Stimulated activated CD8-positive, alpha-beta memory T cell treated with anti-CD3 and anti-CD28 coated beads, Interleukin-2, amount 100 ng/mL, for 48 hours (primary cell): ENCODE measurements around the gene ITPKA.

Experiments used
- DNase-seq, 2 donors: peaks; one replicate each; pipeline ENCODE4 v3.0.0-alpha.2; 2020; ENCODE audit warnings: low read depth in 2 of 2

The ITPKA gene

DNA sequence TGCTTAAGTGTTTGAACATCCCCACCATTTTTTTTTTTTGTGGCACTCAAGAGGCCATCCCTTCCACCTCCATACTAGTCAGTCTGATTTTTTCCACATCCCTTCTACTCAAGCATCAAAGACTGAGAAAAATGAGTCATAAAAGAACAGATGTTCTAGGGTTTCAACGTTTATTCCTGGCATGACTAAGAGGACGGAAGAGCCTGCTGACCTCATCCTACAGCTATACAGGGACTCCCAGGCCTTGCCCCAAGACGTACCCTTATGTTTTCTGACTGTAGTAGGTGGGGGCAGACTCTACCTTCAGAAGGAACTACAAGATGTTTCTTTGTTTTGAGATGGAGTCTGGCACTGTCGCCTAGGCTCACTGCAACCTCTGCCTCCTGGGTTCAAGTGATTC, 3.3 kb upstream of the ITPKA start:
- no peak for DNase-seq

- DNase-seq, result no peak
Measured at GRCh38 chr15:41491889-41492288, 1.8 kb upstream of the ITPKA start.

DNA sequence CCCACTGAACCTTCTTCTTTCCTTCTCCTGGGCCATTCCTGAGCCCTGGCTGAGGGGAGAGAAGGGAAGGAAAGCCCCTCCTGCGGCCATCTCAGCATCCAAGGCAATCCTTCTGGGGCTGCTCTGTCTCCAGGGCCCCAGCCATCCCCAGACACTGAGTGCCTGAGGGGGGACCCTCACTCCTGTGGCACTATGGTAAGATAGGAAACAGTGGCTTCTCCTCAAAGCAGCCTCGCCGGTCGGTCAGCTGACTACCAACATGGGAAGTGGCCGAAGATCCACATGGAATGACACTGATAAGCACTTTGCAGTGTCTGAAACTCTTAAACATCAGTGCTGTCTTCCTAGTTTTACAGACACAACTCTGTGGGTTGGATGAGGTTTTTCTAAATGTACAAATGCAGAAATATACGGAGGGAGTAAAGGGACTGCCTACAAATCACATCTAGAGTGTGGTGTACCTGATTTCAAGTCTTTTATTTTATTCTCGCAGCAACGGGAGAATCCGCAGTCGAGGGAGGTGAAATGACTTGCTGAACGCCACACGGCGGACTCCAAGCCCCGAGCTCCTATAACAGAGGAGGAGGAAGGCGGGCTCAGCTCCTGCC, 973 bp upstream of the ITPKA start:
- no peak for DNase-seq

- DNase-seq, result no peak
Measured at GRCh38 chr15:41493902-41494189, 172 bp downstream of the ITPKA start.

- no peak for DNase-seq
Measured at GRCh38 chr15:41494190-41494921, 682 bp downstream of the ITPKA start.

DNA sequence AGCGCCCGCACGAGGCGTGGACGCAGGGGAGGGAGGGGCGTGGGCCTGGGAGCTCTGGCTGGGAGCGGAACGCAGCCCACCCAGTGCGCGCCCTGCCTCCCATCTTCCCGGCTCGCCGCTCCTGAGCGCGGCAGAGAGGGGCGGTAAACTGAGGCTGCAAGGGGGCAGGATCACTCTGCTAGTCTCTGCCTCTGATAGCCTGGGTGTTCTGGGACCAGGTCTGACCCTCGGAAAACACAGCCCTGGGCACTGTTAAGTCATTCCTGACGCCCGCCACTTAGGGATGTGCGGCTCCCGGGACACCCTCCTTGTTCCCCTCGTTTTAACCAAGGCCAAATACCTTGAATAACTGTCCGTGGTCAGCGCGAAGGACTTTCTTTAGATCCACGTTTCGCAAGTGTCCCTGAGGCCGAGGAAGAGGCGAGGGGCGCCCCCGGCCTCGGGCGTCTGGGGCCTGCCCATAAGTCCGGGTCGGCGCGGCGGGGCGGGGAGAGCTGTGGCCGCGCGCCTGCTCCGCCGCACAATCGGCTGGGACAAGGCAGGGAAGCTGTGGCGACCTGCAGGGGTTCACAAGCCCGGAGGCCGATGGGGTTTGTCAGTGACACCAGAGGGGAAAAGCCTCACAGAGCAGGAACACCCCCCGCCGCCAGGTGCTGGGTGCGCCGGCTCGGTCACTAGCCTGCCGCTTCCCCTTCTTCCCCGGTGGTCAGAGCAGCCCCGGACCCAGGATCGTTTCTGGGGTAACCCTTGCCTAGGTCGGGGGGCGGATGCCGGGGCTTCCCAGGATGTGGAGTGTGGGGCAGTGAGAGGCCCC, 1.5 kb downstream of the ITPKA start:
- DNase-seq, result no peak

GRCh38 chr15:41495736-41496599, 2.3 kb downstream of the ITPKA start:
- no peak for DNase-seq

DNA sequence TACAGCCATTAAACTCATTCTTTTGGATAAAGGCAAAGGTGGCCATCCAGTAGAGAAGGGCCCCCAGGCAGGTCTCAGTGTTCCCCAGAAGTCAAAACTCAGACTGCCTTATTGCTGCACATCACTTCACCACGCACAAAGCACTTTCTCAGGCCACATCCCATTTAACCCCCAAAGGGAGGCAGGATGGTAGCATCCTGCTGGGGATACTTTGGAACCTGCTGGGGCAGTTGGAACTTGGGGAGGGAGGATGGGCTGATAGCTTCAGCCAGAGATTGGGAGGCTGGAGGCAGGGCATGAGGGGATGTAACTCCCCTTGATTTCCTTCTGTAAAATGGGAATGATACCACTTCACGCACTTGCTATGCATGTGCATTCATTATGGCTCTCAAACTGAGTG, 5.0 kb downstream of the ITPKA start:
- no peak for DNase-seq

- DNase-seq, result no peak
Measured at GRCh38 chr15:41499109-41499851, 5.6 kb downstream of the ITPKA start.

DNA sequence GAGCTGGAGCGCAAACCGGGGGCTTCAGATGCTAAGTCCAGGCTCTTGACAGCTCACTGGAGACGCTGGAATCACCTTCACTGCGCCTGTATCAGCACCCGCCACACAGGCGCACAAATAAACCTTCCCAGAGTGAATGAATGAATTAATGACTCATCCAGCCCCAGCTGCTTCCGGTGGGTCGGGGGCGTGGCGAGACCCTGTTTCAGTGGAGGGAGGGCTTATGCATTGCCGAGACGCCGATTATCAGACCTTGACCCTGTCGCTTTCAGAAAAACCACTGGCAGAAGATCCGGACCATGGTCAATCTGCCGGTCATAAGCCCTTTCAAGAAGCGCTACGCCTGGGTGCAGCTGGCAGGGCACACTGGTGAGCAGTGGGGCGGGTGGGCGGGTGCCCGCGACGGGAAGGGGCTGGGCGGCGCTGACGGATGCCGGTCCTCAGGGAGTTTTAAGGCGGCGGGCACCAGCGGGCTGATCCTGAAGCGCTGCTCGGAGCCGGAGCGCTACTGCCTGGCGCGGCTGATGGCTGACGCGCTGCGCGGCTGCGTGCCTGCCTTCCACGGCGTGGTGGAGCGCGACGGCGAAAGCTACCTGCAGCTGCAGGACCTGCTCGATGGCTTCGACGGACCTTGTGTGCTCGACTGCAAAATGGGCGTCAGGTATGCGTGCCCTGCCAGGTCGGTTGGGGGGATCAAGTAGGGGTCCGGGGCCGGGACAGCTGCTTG, 7.7 kb downstream of the ITPKA start:
- DNase-seq, result no peak

DNA sequence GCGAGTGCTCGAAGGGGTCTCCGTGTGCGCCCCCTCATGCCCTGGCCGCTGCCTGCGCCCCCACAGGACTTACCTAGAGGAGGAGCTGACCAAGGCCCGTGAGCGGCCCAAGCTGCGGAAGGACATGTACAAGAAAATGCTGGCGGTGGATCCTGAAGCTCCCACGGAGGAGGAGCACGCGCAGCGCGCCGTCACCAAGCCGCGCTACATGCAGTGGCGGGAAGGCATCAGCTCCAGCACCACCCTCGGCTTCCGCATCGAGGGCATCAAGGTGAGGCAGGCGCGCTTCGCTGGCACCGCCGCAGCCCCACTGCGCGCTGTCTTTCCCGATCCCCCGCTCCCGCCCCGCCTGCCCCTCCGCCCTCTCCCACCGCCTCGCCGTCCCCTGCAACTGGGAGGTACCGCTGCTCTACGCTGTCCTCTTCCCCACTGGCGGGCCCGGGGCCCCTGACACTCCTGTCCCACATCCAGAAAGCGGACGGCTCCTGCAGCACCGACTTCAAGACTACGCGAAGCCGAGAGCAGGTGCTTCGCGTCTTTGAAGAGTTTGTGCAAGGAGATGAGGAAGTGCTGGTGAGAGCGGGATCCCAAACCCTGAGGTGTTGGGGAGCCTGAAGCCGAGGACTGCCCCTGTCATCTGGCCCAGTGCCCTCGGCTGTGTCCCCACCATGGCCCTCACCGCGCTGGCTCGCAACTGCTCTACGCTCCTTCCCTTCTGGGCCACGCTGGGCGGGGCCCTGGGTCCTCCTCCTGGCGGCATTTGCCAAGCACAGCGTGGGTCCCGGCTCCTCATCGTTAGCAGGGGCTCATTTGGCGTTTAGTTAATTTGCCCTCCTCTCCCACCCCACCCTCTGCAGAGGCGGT, 8.5 kb downstream of the ITPKA start:
- no peak for DNase-seq

- no peak for DNase-seq
Measured at GRCh38 chr15:41502795-41503668, 9.4 kb downstream of the ITPKA start.

GRCh38 chr15:41503669-41504010, 10.0 kb downstream of the ITPKA start:
- DNase-seq, result no peak

DNA sequence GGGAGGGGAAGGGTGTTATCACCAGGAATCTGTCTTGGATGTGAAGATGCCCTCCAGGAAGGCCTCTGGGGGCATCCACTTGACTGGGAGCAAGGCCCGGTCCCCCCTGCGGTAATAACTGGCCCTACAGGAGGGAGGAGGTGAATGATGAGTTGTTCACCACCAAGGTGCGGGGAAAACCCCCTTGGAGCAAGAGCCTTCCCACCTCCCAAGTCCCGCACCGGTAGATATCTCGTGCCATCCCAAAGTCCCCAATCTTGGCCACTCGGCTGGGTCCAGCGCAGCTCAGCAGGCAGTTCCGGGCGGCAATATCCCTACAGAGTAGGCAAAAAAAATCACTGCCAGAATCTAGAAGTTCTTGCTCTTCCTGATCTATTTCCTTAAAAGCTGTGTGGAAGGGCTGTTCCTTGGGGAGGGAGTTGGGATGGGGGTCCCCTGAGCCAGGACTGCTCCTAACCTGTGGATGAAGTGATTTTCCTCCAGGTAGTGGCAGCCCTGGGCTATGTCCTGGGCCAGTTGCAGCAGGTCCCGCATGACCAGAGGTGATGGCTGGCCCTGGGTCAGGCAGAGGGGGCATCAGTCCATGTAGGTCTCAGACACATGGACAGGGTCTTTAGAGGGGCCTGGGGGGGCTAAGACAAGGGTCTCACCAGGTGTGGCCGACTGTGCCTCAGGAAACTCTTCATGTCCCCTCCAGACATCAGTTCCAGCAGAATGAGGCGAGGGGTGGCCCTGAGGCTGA, 11.2 kb downstream of the ITPKA start:
- DNase-seq, result no peak

GRCh38 chr15:41505776-41506175, 12.1 kb downstream of the ITPKA start:
- DNase-seq, result no peak

- DNase-seq, result no peak
Measured at GRCh38 chr15:41506796-41507341, 13.2 kb downstream of the ITPKA start.

- no peak for DNase-seq
Measured at GRCh38 chr15:41507820-41508290, 14.2 kb downstream of the ITPKA start.

- no peak for DNase-seq
Measured at GRCh38 chr15:41510728-41511127, 17.1 kb downstream of the ITPKA start.
